GM13977 (cell line): ENCODE data around the gene SMOC2.

Source experiments
- DNase-seq: peaks from one replicate; pipeline ENCODE4 v3.0.0; 2012; ENCODE audit warnings: low spot score
- in situ Hi-C: fragments of 300-500 bp; cut with MboI; formaldehyde crosslinking; loops from one replicate; pipeline ENCODE4 v1.12.0; 2022; ENCODE audit warnings: low sequenced_read_pairs, low pct_unique_long_range_greater_than_20kb, mixed read lengths, inconsistent platforms; ENCODE audit not compliant: unreplicated experiment
- TF ChIP-seq, protein P1 (sequence below): IDR thresholded peaks from 2 replicates; pipeline ENCODE4 v1.5.1; 2012; ENCODE audit warnings: mild to moderate bottlenecking, control low read depth; ENCODE audit not compliant: insufficient read depth; ENCODE audit errors: extremely low read depth, missing control alignments

The SMOC2 gene

DNA sequence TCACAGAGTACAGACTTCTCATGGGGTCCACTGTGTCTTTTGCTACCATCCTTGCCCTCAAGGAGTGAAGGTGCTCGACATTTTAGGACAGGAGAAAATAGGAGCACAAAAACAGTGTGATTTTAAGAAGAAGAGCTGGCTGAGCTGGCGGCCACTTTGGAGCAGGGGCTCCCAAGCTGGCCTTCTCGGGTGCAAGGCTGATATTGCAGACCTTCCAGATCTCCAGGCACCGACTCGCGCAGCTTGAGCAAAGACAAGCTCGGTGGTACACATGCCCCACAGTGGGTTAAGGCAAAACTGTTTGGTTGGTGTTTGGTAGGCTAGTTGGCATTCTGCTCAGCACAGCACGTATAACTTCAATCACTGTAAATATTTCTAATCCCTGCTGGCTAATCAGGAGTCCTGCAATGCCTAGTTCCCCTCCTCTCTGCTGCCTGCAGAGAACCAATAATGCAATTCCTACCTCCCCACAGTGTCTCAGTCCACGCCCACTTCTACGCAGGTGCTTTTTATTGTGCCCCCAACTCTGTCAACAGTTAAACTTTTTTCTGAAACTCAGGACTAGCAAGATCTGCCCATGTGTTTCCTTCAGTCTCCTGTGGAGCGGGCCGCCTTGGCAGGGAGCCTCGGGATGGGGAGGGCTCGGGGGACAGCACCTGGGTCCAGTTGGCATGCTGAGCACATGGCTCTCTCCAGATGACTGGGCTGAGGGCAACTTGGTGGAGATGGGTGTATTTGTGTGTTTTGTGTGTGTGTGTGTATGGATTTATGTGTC is 12.7 kb upstream of the SMOC2 start:
- DNase-seq, result no peak
- in situ Hi-C loops, result no loop called here
- TF ChIP-seq, protein P1, sequence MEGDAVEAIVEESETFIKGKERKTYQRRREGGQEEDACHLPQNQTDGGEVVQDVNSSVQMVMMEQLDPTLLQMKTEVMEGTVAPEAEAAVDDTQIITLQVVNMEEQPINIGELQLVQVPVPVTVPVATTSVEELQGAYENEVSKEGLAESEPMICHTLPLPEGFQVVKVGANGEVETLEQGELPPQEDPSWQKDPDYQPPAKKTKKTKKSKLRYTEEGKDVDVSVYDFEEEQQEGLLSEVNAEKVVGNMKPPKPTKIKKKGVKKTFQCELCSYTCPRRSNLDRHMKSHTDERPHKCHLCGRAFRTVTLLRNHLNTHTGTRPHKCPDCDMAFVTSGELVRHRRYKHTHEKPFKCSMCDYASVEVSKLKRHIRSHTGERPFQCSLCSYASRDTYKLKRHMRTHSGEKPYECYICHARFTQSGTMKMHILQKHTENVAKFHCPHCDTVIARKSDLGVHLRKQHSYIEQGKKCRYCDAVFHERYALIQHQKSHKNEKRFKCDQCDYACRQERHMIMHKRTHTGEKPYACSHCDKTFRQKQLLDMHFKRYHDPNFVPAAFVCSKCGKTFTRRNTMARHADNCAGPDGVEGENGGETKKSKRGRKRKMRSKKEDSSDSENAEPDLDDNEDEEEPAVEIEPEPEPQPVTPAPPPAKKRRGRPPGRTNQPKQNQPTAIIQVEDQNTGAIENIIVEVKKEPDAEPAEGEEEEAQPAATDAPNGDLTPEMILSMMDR, result no peak

DNA sequence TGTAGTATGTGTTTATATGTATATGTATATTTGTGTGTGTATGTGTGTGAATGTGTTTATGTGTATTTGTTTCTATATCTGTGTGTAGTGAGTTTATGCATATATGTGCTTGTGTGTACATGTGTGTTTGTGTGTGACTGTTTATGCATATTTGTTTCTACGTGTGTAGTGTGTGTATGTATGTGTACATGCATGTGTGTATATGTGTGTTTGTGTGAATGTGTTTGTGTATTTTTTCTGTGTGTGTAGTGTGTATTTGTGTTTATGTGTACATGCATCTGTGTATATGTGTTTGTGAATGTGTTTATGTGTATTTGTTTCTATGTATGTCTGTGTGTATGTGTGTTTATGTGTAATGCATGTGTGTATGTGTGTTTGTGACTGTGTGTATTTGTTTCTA is 12.1 kb upstream of the SMOC2 start:
- in situ Hi-C loops, result no loop called here
- DNase-seq, result no peak
- TF ChIP-seq, protein P1, result no peak

DNA sequence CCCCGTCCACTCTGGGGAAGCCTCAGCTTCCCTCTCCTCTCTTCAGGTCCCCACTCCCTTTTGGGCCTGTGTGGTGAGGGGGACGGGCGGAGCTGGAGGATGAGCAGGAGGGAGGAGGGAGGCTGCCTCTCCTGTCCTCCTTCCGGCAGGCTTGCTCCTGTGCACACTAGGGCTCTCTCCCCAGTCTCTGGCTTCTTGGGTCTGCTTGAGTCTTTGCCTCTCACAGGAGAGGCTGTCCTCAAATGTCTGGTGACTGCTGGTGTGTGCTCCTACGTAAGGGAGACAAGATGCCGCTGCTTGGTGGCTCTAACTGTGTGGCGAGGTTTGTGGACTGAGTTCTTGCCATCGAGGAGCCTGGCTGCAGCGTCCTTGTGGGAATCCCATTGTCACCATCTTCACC is 8.8 kb upstream of the SMOC2 start:
- in situ Hi-C loops, result no loop called here
- no peak for DNase-seq
- TF ChIP-seq, protein P1, result no peak

DNA sequence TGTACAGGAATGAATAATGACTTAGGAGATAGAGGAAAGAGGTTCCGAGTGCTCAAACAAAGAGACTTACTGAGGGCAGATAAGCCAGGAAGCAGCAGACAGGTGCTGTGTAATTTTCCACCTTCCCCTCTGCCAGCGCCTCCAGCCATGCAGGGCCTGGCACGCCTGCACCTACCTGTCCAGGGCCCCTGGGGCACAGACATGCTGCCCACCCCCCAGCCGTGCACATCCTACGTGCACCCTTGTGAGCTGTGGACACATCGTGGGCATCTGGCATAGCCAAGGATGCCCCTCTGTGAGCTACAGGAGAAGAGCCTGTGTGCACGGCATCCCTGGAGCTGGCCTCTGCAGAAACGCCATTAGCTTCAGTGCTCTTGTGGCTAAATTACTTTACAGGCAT is 7.1 kb upstream of the SMOC2 start:
- in situ Hi-C loops, result no loop called here

GRCh38 chr6:168434505-168434904 is 6.5 kb upstream of the SMOC2 start:
- in situ Hi-C loops, result no loop called here
- DNase-seq, result no peak
- TF ChIP-seq, protein P1, result no peak

More for the DNA sequence above, 7.1 kb upstream of the SMOC2 start:
- TF ChIP-seq, protein P1, result no peak
- DNase-seq, result no peak

DNA sequence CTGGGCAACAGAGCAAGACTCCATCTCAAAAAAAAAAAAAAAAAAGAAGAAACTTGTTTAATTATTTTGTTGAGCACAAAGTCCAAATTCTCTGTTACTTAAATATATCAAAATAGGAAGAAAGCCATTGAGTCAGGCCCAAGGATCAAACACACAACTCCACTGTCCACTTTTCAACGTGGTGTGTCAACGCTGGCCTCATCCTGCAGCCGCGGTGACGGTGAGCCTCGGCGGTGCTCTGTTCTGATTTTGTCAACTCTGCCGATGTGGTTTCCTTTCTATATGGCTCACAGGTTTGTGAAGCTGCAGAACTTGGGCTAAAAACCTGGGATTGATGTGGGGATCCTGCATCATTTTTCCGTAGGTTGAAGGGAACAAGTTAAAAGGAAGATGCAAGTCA is 3.2 kb upstream of the SMOC2 start:
- no peak for DNase-seq
- TF ChIP-seq, protein P1, result no peak
- in situ Hi-C loops, result no loop called here
